GM12878 (cell line): ENCODE data around the gene SERPINA9.

Source experiments
- ATF2 ChIP-seq: IDR thresholded peaks from 2 replicates; pipeline ENCODE4 v1.6.1; 2012; ENCODE audit warnings: low read length, inconsistent platforms
- CHD2 ChIP-seq: IDR thresholded peaks from 2 replicates; pipeline ENCODE4 v1.6.1; 2011; ENCODE audit warnings: low read depth, low read length, improper control_type of control experiment, borderline replicate concordance
- E2F8 ChIP-seq: fragments of 450-650 bp; IDR thresholded peaks from 2 replicates; pipeline ENCODE4 v1.6.1; 2018; ENCODE audit warnings: mild to moderate bottlenecking, low read depth, moderate library complexity; ENCODE audit not compliant: partially characterized antibody
- MAX ChIP-seq: IDR thresholded peaks from 2 replicates; pipeline ENCODE4 v1.6.1; 2012; ENCODE audit warnings: low read depth, low read length, improper control_type of control experiment
- REST ChIP-seq: IDR thresholded peaks from 2 replicates; pipeline ENCODE4 v1.6.1; 2012; ENCODE audit warnings: mild to moderate bottlenecking, low read depth, low read length
- SMC3 ChIP-seq: IDR thresholded peaks from 2 replicates; pipeline ENCODE4 v1.6.1; 2011; ENCODE audit warnings: low read length, improper control_type of control experiment, borderline replicate concordance

- TF ChIP-seq SMC3 (no peak), MAX (no peak), ATF2 (no peak), CHD2 (no peak), E2F8 (no peak), REST (no peak)
These were observed 39.4 kb upstream of the SERPINA9 start for GRCh38 chr14:94515426-94515825.
